SK-N-MC (cell line): Measurements from ENCODE around the gene ATPAF1.

Experiments used
- EZH2 ChIP-seq: fragments of 200-600 bp; sonication (generic); IDR thresholded peaks from one replicate; pipeline ENCODE4 v1.6.1; 2017; ENCODE audit warnings: antibody characterized with exemption
- FOXP2 ChIP-seq: optimal IDR thresholded peaks from 2 replicates; pipeline ENCODE3; 2011; ENCODE audit warnings: mild to moderate bottlenecking, moderate library complexity; ENCODE audit not compliant: insufficient read depth; ENCODE audit errors: extremely low read length, control extremely low read depth
- POLR2AphosphoS5 ChIP-seq: IDR thresholded peaks from 2 replicates; pipeline ENCODE4 v1.6.1; 2012; ENCODE audit warnings: mild to moderate bottlenecking, low read depth, low read length, borderline replicate concordance

DNA sequence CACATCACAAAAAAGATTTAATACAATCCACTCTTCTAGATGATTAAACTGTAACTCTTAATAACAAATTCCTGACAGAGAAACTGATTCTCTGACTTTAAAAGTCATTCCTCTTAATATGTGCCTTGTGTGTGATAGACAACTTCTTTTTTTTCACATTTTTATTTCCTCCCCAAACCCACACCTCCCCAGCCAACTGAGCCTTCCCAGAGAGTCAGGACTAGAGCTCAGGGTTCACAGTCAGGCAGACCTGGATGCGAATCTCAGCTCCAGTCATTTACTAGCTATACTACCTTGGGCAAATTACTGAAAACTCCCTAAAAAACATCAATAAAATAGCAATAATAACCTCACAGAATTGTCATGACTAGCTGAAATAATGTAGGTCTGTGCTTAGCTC is 14.2 kb downstream of the ATPAF1 start:
- TF ChIP-seq POLR2AphosphoS5: no peak
- no peak for TF ChIP-seq EZH2
- TF ChIP-seq FOXP2: no peak
